Natural killer cell (primary cell): ENCODE results near the gene MAP3K14. TPM values are rescaled to one million over a fixed set of nuclear protein-coding genes. Genes with fewer than 3 reads are reported as not detected.
A peak's percentile ranks its signal among the peaks of the same experiment; 100 is the strongest.

ENCODE experiments used
- ATAC-seq, 3 donors: fragments of 150-1000 bp in 2 of 3; fragments of 200-7000 bp in 1 of 3; cut with Tn5 transposase; 1 replicate in 1 of 3; 2 replicates in 2 of 3; pipeline ENCODE4 v1.10.0; 2021; ENCODE audit warnings: mild to moderate bottlenecking in 2 of 3, moderate library complexity in 2 of 3
- DNase-seq, 2 donors: peaks; one replicate each; pipeline versions ENCODE4 v3.0.0 to v3.0.0-alpha.2; 2013 to 2021; ENCODE audit warnings: mixed read lengths in 1 of 2
- H3K27ac ChIP-seq: one replicate; pipeline ENCODE4 v1.5.1; 2013; ENCODE audit warnings: mild to moderate bottlenecking, low read length
- H3K27me3 ChIP-seq: one replicate; pipeline ENCODE4 v1.6.1; 2013; ENCODE audit warnings: low read length; ENCODE audit not compliant: control insufficient read depth, insufficient read depth
- H3K36me3 ChIP-seq: one replicate; pipeline ENCODE4 v1.6.1; 2013; ENCODE audit warnings: low read length; ENCODE audit not compliant: control insufficient read depth, insufficient read depth
- H3K4me1 ChIP-seq: one replicate; pipeline ENCODE4 v1.6.1; 2013; ENCODE audit warnings: low read length; ENCODE audit not compliant: control insufficient read depth, insufficient read depth
- H3K4me3 ChIP-seq: one replicate; pipeline ENCODE4 v1.5.1; 2013; ENCODE audit warnings: low read length
- H3K9me3 ChIP-seq: one replicate; pipeline ENCODE4 v1.6.1; 2013; ENCODE audit warnings: low read length; ENCODE audit not compliant: control insufficient read depth, insufficient read depth
- H3K27ac Mint-ChIP-seq, 2 donors: one replicate each; pipeline ENCODE4 v1.8.0; 2022; ENCODE audit warnings: mild to moderate bottlenecking in 2 of 2, mixed read lengths in 2 of 2, moderate library complexity in 1 of 2
- H3K27me3 Mint-ChIP-seq, 2 donors: one replicate each; pipeline ENCODE4 v1.8.0; 2022; ENCODE audit warnings: low read depth in 2 of 2, mixed read lengths in 2 of 2
- H3K36me3 Mint-ChIP-seq: one replicate; pipeline ENCODE4 v1.8.0; 2022; ENCODE audit warnings: mixed read lengths
- H3K4me1 Mint-ChIP-seq, 2 donors: one replicate each; pipeline ENCODE4 v1.8.0; 2022; ENCODE audit warnings: mixed read lengths in 2 of 2
- H3K4me3 Mint-ChIP-seq: one replicate; pipeline ENCODE4 v1.8.0; 2022; ENCODE audit warnings: mild to moderate bottlenecking, moderate library complexity, mixed read lengths
- H3K9me3 Mint-ChIP-seq, 2 donors: one replicate each; pipeline ENCODE4 v1.8.0; 2022; ENCODE audit warnings: mixed read lengths in 2 of 2
- CTCF ChIP-seq: fragments of 200-600 bp; IDR thresholded peaks from one replicate; pipeline ENCODE4 v1.8.0; 2022; ENCODE audit warnings: antibody characterized with exemption
- WGBS: methylation state at CpG from one replicate; pipeline ENCODE4 v1.1.7; 2013; ENCODE audit warnings: missing lambda C conversion rate; ENCODE audit not compliant: insufficient coverage; 5-methylcytosine and 5-hydroxymethylcytosine counted together
- intact Hi-C: fragments of 100-400 bp; cut with micrococcal nuclease; formaldehyde crosslinking; loops from one replicate; pipeline ENCODE4 v1.14.2; 2022
- total RNA-seq, 4 donors: library from RNA; stranded (reverse); fragments of 120-200 nt in 1 of 4; gene quantifications; one replicate each; pipeline versions ENCODE4 v1.2.3 to v1.2.4, GENCODE V29; 2013 to 2022

The MAP3K14 gene
- total RNA-seq, 3 donors from 2014 or later (not counting 1 experiment from before 2014, with no cell fraction given) = 28.0 to 31.9 (median 31.6) TPM

- H3K9me3 Mint-ChIP-seq = no peaks in the 10 kb centered on the region
- no peak overlapping the region for H3K4me3 ChIP-seq
- intact Hi-C loops = loop anchor here (2.0 kb wide), 1 partner anchor 37 kb away; no protein-coding TSS in a partner anchor
Observed at GRCh38 chr17:45313421-45313771, 3.4 kb downstream of the MAP3K14 start.

GRCh38 chr17:45312477-45313420 is 4.1 kb downstream of the MAP3K14 start:
- Mint-ChIP-seq H3K27me3 (no peaks in the 10 kb centered on the region), H3K27ac (peak overlapping the region; percentile 91 to 92), H3K4me3 (peak overlapping the region; percentile 42), H3K36me3 (no peaks in the 10 kb centered on the region), H3K9me3 (no peaks in the 10 kb centered on the region), H3K4me1 (peaks cover 76 to 85% of the 10 kb centered on the region in 2 donors)
- no peak for TF ChIP-seq CTCF
- H3K27me3 ChIP-seq = no peaks in the 10 kb centered on the region
- intact Hi-C loops = loop anchor here (2.0 kb wide), 1 partner anchor 36 kb away; no protein-coding TSS in a partner anchor
- peaks cover 81% of the 10 kb centered on the region for H3K4me1 ChIP-seq
- no peaks in the 10 kb centered on the region for H3K9me3 ChIP-seq
- peak overlapping the region; percentile 86 for H3K27ac ChIP-seq
- H3K4me3 ChIP-seq = no peak overlapping the region
- ATAC-seq = no peak
- DNase-seq = peak in 1 of 2 donors; percentile 53
- 22% methylated on average over 8 of the region's 8 CpGs for WGBS
- peaks cover 9% of the 10 kb centered on the region for H3K36me3 ChIP-seq

More at GRCh38 chr17:45313421-45313771, 3.4 kb downstream of the MAP3K14 start:
- H3K27me3 ChIP-seq = no peaks in the 10 kb centered on the region
- peaks cover 9% of the 10 kb centered on the region for H3K36me3 ChIP-seq
- Mint-ChIP-seq H3K27me3 (no peaks in the 10 kb centered on the region), H3K4me3 (peak overlapping the region; percentile 89), H3K36me3 (no peaks in the 10 kb centered on the region), H3K27ac (peak overlapping the region; percentile 91 to 92), H3K4me1 (peaks cover 70 to 79% of the 10 kb centered on the region in 2 donors)
- H3K4me1 ChIP-seq = peaks cover 80% of the 10 kb centered on the region
- no peaks in the 10 kb centered on the region for H3K9me3 ChIP-seq
- no peak for TF ChIP-seq CTCF
- DNase-seq = no peak
- 25% methylated on average over 5 of the region's 5 CpGs for WGBS
- ATAC-seq = no peak
- H3K27ac ChIP-seq = peak overlapping the region; percentile 86

GRCh38 chr17:45311760-45312476 is 4.9 kb downstream of the MAP3K14 start:
- Histone ChIP-seq H3K4me3 (peak overlapping the region; percentile 2), H3K27me3 (no peaks in the 10 kb centered on the region), H3K36me3 (peaks cover 9% of the 10 kb centered on the region), H3K27ac (peak overlapping the region; percentile 86), H3K9me3 (no peaks in the 10 kb centered on the region), H3K4me1 (peaks cover 81% of the 10 kb centered on the region)
- Mint-ChIP-seq H3K4me1 (peaks cover 74 to 83% of the 10 kb centered on the region in 2 donors), H3K27ac (peak overlapping the region; percentile 91 to 92), H3K36me3 (no peaks in the 10 kb centered on the region), H3K9me3 (no peaks in the 10 kb centered on the region), H3K27me3 (no peaks in the 10 kb centered on the region), H3K4me3 (peak overlapping the region; percentile 42)
- ATAC-seq (peak; percentile 27 to 46 (median 42)), DNase-seq (peak; percentile 59 to 84)
- WGBS = 38% methylated on average over 8 of the region's 10 CpGs
- no peak for TF ChIP-seq CTCF
- intact Hi-C loops = loop anchor here (2.0 kb wide), 1 partner anchor 35 kb away; no protein-coding TSS in a partner anchor
